SKM-1 treated with dmso at 0.1 percent for 144 hours (cell line): ENCODE results near the gene TBK1.
A peak's percentile ranks its signal among the peaks of the same experiment; 100 is the strongest.
"Not testable (repeated sequence)": the region's sequence is repeated elsewhere in the genome, so short reads cannot be mapped to it uniquely, and the experiment has no call there.

ENCODE experiments used
- DNase-seq: peaks from one replicate; lab custom pipeline; 2025; ENCODE audit not compliant: unreplicated experiment; lab: John Stamatoyannopoulos, UW

Gene TBK1

DNA sequence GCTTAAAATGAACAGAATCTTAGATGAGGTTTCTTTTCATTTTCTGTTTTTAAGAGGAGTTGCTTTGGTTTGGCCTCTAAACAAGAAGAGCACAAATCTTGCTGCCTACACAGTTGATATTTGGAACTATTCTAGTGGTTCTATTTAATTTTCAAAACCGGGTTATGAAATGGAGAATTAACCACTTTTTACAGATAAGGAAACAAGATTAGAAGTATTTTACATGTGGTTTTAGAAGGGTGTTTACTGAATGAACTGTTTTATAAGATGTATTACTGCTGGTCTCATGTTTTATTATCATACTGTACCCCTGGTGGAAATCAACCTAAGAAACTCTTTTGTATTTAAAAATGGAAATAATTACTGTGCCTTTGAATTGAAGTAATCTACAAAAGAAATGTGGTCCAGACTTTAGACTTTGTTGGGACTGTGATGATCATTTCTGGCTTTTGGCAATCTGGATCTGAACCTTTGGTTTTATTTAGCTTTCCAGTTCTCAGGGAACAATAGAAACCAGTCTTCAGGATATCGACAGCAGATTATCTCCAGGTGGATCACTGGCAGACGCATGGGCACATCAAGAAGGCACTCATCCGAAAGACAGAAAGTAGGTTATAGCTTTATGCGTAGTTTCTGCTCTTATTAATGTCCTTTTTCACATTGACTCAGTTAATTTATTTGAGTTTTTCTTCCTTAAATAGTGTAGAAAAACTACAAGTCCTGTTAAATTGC, 43.2 kb downstream of the TBK1 start:
- DNase-seq, result no peak

DNA sequence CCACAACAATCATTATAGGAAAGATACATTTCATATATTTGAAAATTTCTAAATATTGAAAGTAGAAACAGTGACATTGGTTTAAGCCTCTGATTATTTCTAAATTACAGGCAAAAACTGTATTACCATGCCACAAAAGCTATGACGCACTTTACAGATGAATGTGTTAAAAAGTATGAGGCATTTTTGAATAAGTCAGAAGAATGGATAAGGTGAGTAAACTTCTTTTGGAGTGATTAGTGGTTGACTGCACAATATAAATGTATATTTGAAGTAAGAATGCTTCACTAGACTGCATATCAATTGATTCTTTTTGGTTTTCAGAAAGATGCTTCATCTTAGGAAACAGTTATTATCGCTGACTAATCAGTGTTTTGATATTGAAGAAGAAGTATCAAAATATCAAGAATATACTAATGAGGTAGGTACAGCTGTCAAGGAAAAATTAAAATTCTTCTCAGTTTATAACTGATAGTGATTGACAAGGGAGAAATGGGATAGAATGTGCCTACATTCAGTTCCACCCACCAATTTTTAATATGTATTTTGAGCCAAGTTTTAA, 45.0 kb downstream of the TBK1 start:
- no peak for DNase-seq

DNA sequence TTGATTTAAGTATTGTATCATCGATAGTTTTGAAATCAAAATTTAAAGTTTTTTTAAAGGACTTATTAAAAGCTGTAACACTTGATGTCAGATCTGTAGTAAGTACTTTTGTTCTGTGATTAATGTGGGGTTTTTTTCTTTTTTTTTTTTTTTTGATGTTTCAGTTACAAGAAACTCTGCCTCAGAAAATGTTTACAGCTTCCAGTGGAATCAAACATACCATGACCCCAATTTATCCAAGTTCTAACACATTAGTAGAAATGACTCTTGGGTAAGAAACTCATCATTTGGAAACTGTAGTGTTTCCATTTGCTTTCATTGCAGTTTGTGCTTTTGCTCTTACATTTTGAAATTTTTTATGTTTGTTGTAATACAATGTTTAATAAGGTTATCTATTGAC, 45.6 kb downstream of the TBK1 start:
- no peak for DNase-seq

DNA sequence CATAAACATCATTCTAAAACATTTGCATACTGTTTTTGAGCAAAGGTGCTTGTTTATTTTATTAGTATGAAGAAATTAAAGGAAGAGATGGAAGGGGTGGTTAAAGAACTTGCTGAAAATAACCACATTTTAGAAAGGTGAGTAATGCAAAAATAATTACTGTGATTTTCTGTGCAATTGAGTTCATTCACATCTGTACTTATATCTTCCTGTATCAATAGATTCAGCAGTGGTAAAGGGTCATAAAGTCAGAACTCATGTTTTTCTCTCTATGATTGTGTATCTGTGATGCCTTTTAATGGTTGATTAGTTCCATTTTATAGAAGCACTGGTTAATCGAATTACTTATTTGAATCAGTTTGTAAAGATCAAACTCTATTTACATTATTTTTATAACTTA, 46.0 kb downstream of the TBK1 start:
- no peak for DNase-seq

DNA sequence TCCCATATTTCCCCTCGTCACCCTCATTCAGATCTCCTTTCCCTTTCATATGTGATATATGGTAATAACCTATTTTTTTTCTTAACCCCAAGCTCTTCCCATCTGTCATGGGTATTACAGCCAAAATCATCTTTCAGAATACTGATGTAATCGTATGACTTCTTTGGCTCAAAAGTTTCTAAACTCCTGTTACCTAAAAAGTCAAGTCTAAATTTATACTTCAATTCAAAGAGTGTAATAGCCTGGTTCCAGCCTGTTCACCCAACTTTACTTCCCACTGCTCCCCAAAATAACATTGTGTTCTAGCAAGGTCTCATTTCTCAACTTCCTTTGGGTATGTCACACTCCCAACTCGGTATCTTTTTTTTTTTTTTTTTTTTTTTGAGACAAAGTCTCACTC, 48.5 kb downstream of the TBK1 start:
- DNase-seq, result peak; percentile 34

DNA sequence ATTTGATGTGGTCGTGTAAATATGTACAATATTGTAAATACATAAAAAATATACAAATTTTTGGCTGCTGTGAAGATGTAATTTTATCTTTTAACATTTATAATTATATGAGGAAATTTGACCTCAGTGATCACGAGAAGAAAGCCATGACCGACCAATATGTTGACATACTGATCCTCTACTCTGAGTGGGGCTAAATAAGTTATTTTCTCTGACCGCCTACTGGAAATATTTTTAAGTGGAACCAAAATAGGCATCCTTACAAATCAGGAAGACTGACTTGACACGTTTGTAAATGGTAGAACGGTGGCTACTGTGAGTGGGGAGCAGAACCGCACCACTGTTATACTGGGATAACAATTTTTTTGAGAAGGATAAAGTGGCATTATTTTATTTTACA, 49.6 kb downstream of the TBK1 start:
- DNase-seq, result no peak

DNA sequence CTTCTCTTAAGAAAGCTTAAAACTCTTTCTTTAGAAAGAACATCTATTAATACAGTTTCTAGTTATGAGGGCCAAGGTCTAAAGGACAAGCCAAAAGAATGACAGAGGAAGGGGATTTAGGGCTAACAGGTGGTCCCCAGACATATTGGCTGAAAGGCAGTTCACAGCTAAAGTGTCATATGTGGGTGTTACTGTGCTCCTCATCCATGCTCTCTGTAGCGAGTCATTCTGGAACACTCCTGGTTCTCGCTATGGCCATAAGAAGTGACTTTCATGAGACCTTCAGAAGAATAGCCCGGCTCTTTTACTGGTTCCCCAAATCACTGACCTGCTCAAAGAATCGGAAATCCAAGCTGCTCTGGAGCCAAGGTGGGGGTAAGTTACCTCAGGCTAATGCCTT, 55.0 kb downstream of the TBK1 start:
- DNase-seq, result no peak

DNA sequence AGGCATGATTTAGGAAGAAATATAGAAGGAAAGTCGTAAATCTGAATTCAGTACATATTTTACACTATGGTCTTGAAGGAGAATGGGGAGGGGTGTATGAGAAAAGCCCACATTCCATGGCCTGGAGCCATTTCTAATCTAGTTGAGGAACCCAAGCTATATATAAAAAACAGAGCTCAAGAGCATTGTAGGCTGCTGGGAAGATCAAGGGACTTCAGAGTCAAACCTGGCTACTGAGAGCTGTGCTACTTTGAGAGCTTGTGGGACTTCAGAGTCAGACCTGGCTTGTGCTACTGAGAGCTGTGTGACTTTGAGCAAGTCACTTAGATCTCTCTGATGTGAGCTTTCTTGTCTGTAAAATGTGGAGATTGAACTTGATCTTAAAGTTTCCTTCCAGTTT, 58.7 kb downstream of the TBK1 start:
- no peak for DNase-seq

DNA sequence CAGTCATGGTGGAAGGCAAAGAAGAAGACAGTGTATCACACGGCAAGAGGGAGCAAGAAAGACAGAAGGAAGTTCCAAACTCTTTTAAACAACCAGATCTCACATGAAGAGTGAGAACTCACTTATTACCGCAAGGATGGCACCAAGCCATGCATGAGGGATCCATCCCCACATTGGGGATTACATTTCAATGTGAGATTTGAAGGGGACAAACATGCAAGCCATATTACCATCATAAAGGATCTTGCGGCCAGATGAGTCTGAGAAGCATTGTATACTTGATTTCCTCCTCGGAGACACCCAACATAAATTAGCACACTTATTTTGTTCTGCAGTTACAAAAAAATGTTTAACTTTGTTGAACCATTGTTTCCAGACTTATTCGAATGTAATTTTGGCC, 66.5 kb downstream of the TBK1 start:
- no peak for DNase-seq

DNA sequence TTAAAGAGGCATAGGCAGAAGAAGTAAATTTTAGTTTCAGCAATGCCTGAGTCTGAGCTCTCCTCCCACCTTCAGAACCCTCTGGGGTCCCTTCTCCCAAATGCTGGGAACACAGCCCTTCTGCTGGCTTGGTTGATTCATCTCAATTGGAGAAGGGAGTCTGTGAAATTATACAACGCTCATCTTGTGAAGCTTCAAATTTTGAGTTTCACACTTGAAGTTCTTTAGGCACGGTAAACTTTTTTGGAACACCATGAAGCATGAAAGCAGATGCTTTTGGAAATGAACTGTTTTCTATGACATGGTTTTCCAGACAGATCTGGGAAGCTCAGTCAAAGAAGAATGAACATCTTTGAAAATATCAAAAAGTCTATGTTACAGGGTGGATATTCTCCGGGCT, 69.9 kb downstream of the TBK1 start:
- no peak for DNase-seq

DNA sequence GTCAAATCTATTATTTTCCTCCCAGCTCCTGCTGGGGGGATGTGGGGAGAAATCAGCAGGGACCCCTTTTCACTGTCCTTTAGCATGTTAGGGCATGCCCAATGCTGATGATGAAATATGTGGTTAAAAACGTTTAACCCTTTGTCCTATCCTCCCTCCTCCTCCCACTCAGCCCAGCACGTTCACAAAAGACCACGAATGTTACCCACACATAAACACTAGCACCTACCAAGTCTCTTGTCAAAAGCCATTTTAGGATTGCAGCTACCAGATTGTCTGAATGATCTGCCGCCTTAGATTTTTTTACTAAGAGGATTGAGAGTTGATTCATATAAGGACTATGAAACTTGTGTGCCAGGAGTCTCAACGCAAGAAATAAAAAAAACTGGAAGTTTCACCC, 70.4 kb downstream of the TBK1 start:
- no peak for DNase-seq

DNA sequence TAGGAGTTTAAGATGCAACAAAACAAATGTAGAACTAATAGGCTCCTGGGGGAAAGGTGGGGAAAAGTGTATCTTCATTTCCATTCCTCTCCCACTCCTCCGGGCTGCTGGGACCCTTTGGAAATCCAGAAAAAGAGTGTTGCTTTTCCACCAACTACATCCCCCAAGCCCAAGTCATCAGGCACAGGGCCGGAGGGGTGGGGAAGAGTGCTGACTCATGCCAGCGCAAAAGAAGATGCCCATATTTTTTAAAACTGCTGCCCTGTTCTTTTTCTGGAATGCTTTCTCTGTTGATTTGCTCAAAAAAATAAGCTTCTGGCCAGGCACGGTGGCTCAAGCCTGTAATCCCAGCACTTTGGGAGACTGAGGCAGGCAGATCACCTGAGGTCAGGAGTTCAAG, 70.9 kb downstream of the TBK1 start:
- no peak for DNase-seq

DNA sequence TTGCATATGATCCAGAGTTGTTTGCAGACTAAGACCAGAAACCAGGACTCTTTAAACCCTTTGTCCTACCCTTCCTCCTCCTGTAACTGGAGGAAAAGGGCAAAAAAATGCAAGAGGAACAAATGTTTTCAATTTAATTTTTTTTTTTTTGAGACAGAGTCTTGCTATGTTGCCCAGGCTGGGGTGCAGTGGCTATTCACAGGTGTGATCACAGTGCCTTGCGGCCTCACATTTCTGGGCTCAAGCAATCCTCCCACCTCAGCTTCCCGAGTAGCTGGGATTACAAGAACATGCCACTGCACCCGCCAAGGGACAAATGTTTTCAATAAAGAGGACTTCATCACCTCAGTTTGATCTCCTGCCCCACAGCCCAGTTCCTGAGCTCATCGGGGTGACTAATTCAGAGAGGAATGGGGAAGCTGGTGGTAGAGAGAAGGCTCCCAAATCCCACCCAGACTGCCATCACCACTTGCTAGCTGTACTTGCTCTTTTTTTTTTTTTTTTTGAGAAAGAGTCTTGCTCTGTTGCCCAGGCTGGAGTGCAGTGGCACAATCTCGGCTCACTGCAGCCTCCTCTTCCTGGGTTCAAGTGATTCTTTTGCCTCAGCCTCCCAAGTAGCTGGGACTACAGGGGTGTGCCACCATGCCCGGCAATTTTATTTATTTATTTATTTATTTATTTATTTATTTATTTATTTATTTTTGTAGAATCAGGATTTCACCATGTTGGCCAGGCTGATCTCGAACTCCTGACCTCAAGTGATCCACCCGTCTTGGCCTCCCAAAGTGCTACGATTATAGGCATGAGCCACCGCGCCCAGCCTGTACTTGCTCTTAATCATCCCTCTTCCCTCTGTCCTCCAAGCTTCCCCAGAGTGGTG, 71.9 kb downstream of the TBK1 start:
- not testable (repeated sequence) for DNase-seq

DNA sequence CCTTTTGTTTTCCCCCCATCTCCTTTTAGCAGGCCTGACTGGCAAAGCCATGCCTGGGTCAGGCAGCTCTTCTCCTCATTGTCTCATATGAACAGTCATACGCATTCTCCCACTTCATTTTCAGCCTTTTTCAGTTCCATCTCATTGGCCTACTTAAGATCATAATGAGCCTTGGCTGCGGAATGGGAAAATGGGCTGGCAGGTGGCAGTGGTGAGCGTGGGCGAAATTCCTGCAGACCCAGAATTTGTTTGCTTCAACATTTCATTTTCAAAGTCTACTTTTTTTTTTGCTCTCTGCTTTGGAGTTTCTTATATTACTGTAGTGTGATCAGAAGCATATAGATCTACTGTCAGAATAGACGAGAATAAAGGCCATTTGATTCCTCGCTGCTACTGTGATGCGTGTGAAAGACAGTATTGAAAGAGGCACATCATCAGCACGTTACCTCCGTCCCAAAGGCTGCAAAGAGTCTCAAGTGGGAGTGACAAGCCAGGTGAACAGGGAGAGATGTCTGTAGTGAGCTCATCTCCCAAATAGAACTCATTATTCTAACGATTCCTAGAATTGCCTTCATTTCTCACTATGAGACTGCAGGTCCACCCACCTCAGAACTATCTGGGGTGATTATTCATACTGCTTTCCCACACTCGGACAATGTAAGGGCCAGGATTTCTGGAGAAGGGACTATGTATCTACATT, 73.7 kb downstream of the TBK1 start:
- no peak for DNase-seq

DNA sequence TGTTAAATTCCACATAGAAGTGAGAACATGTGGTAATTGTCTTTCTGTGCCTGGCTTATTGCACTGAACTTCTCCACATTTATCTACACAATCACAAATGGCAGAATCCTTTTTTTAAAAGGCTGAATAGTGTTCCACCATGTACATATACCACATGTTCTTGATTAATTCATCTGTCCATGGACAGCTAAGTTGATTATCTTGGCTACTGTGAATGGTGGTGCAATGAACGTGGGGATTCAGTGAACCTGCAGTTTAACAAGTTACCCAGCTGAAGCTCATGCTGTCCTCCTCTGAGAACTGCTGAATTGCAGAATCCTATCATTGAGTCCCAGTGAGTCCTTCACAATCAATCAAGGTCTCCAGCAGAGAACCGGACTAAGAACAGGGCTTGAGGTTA, 74.9 kb downstream of the TBK1 start:
- DNase-seq, result no peak

DNA sequence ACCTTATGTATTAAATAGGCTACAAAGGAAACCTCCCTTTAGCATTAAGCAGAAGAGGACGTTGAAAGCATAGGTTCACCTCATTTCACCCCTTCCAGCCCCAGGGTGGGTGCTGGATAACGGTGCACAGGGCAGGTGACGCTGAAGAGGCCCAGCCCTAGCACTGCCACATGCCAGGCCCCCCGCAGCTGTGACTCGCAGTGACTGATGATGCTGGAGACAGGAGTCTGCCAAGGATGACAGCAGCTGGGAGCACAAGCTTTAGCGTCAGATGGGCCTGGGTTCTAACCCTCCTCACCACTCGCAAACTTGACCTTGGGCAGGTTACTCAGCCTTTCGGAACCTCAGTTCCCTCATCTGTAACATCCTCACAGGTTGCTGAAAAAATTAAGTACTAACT, 76.7 kb downstream of the TBK1 start:
- DNase-seq, result no peak

DNA sequence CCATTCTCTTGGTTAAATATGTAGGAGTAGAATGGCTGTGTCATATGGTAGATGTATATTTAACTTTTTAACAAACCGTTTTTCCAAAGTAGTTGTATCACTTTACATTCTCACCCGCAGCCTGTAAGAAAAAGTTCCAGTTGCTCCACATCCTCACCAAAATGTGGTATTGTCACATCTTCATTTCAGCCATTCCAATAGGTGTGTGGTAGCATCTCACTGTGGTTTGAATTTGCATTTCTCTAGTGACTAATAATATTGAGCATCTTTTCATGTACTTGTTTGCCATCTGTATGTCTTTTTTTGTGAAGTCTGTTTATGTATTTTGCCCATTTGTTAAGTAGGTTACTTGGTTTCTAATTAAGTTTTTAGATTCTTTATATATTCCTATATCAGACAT, 78.6 kb downstream of the TBK1 start:
- no peak for DNase-seq

DNA sequence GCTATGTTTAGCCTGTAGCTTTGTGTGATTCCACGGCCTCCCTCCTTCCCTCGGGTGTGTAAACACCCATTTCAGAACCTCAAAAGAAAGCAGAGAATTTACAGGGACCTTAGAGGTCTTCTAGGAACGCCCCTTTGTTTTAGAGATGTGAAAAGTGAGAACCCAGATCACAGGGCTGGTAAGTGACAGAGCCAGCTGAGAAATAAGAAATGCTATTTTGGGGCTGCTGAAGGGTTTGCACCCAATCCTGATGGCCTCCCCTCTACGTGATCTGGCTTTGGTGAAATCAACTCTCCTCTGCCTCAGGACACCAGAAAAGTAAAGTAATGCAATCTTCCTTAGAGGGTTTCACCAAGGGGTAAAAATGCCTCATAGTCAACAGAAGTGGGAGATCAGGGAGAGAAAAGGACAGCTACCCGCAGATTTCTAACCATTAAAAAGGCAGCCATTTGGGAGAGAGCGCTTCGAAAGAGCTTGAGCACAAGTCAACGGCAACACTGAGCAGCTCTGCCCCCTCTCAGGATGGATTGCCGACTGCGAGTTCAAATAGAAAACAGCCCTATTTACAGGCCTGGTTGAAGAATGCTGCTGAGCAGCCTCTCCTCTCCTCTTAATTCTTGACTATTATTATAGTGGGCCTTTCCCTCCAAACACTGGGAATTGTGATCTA, 79.9 kb downstream of the TBK1 start:
- DNase-seq, result no peak

DNA sequence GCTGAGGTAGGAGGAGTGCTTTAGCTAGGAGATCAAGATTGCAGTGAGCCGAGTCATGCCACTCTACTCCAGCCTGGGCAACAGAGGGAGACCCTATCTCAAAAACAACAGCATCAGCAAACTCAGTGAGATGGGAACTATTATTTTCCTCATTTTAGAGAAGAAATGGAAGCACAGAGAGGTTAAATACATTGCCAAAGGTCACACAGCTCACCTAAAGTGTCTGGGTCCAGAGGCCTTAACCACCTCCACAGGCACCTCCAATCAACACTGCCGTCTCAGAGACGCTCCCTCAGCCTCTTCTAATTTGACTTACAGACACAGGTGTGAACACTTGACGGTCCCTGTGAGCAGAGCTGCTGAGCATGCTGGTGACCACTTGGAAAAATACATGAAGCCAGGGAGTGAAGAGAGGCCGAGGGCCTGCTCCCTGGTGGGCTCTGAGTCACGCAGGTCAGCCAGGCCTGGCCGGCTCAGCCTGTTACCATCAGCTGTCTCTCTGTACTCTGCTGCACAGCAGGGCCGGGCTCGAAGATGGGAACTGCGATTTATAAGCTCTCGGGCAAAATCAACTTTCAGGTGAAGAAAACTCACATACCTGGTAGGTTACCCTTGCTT, 80.9 kb downstream of the TBK1 start:
- DNase-seq, result no peak

DNA sequence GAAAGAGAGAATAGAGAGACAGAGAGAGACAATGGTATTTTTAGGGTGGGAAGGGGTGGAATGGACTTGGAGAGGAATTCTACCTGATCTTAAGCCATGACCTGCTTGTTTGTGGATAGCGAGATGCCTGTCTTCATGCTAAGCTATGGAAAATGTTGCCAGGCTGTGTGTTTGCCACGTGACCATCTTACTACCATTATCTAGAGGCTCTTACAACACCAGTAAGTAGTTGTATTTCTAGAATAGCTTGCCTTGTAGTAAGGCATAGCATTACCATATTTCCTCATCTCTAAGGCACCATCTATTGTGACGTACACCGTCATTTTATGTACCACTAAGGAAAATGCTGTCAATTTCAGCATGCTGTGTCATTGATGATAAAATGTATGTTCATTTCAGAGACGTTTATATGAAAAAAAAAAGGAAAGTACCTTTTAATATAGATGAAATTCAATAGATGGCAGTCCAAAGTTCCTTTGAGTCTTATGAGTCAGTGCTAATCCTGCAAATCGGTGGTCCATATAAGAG, 82.8 kb downstream of the TBK1 start:
- DNase-seq, result no peak
